Measurements from ENCODE around the gene ATAD1.

The ATAD1 gene

GRCh38 chr10:87720665-87721064 lies 97.4 kb downstream of the ATAD1 start:
- TF ChIP-seq CTCF (IDR thresholded peaks at IDR 0.05; ENCODE audit: low read depth, low read length): no peak
- H3K4me3 ChIP-seq (ENCODE audit: low read depth, low read length): no peak overlapping the region

- no peak overlapping the region for H3K4me3 ChIP-seq (ENCODE audit: low read depth, low read length)
- no peak for TF ChIP-seq CTCF (IDR thresholded peaks at IDR 0.05; ENCODE audit: low read depth, low read length)
These were observed 101.7 kb downstream of the ATAD1 start for GRCh38 chr10:87716348-87716670.

GRCh38 chr10:87715552-87716347 lies 102.3 kb downstream of the ATAD1 start:
- H3K4me3 ChIP-seq (ENCODE audit: low read depth, low read length): no peak overlapping the region
- TF ChIP-seq CTCF (IDR thresholded peaks at IDR 0.05; ENCODE audit: low read depth, low read length): no peak

- TF ChIP-seq CTCF (IDR thresholded peaks at IDR 0.05; ENCODE audit: low read depth, low read length): no peak
- H3K4me3 ChIP-seq (ENCODE audit: low read depth, low read length): no peak overlapping the region
These were observed 104.3 kb downstream of the ATAD1 start for GRCh38 chr10:87713707-87714106.

- H3K4me3 ChIP-seq (ENCODE audit: low read depth, low read length): no peak overlapping the region
- no peak for TF ChIP-seq CTCF (IDR thresholded peaks at IDR 0.05; ENCODE audit: low read depth, low read length)
These were observed 105.0 kb downstream of the ATAD1 start for GRCh38 chr10:87712913-87713616.

GRCh38 chr10:87707254-87707653 lies 110.8 kb downstream of the ATAD1 start:
- no peak for TF ChIP-seq CTCF (IDR thresholded peaks at IDR 0.05; ENCODE audit: low read depth, low read length)
- no peak overlapping the region for H3K4me3 ChIP-seq (ENCODE audit: low read depth, low read length)

- TF ChIP-seq CTCF (IDR thresholded peaks at IDR 0.05; ENCODE audit: low read depth, low read length): no peak
- H3K4me3 ChIP-seq (ENCODE audit: low read depth, low read length): no peak overlapping the region
These were observed 111.3 kb downstream of the ATAD1 start for GRCh38 chr10:87706731-87707130.
